ENCODE measurements around the gene C14orf180.
"Not testable (repeated sequence)": the region's sequence is repeated elsewhere in the genome, so short reads cannot be mapped to it uniquely, and the experiment has no call there.

Gene C14orf180

GRCh38 chr14:104614126-104614812, 34.7 kb downstream of the C14orf180 start:
- DNase-seq (ENCODE audit: low read depth) = no peak

GRCh38 chr14:104624939-104625338, 45.4 kb downstream of the C14orf180 start:
- no peak for DNase-seq (ENCODE audit: low read depth)

GRCh38 chr14:104632781-104633180, 53.2 kb downstream of the C14orf180 start:
- no peak for DNase-seq (ENCODE audit: low read depth)

GRCh38 chr14:104633276-104634137, 53.9 kb downstream of the C14orf180 start:
- no peak for DNase-seq (ENCODE audit: low read depth)

GRCh38 chr14:104634138-104634760, 54.7 kb downstream of the C14orf180 start:
- DNase-seq (ENCODE audit: low read depth) = no peak

GRCh38 chr14:104634886-104635570, 55.5 kb downstream of the C14orf180 start:
- DNase-seq (ENCODE audit: low read depth) = no peak

- no peak for DNase-seq (ENCODE audit: low read depth)
Observed at GRCh38 chr14:104635717-104636116, 56.2 kb downstream of the C14orf180 start.

- DNase-seq (ENCODE audit: low read depth) = no peak
Observed at GRCh38 chr14:104636131-104636530, 56.6 kb downstream of the C14orf180 start.

GRCh38 chr14:104636846-104637545, 57.4 kb downstream of the C14orf180 start:
- not testable (repeated sequence) for DNase-seq (ENCODE audit: low read depth)

- no peak for DNase-seq (ENCODE audit: low read depth)
Observed at GRCh38 chr14:104637546-104638003, 58.0 kb downstream of the C14orf180 start.

GRCh38 chr14:104638190-104638589, 58.6 kb downstream of the C14orf180 start:
- DNase-seq (ENCODE audit: low read depth) = no peak

- DNase-seq (ENCODE audit: low read depth) = no peak
Observed at GRCh38 chr14:104638927-104639450, 59.4 kb downstream of the C14orf180 start.

GRCh38 chr14:104639471-104639870, 59.9 kb downstream of the C14orf180 start:
- no peak for DNase-seq (ENCODE audit: low read depth)
